ENCODE measurements around the gene DEFB110.

Gene DEFB110

GRCh38 chr6:50021894-50022293, at the start of gene DEFB110:
TSS of gene DEFB110 (minus strand) at chr6:50021994. CDS start at chr6:50021935, 59 bp downstream.
- DNase-seq, result no peak

DNA sequence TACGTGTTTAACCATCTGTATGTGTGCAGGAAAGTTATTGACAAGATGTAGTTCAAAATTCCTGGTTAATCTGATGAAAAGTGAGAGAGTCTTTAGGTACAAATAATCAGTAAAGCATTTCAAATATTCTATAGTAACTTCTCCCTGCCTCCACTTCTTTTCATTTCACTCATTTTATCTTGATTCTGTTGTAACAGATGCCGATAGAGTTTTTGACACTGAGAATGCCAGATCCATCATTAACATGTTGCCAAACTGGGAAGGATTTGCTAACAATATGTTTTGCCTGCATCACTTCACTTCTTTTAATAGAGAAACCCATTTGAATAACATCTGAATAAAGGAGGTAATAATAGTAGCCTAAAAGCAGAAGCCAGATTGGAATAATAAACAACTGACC, 48.3 kb upstream of the DEFB110 start:
- DNase-seq, result no peak

GRCh38 chr6:50062051-50062450, 40.3 kb upstream of the DEFB110 start:
- no peak for DNase-seq

GRCh38 chr6:50056242-50056641, 34.4 kb upstream of the DEFB110 start:
- DNase-seq, result no peak

GRCh38 chr6:50049829-50050228, 28.0 kb upstream of the DEFB110 start, which contains the start of gene DEFB112:
TSS of gene DEFB112 (minus strand) at chr6:50049929. CDS start at chr6:50049869, 60 bp downstream.
- no peak for DNase-seq

- DNase-seq, result no peak
Measured at GRCh38 chr6:50047026-50047425, 25.2 kb upstream of the DEFB110 start.

DNA sequence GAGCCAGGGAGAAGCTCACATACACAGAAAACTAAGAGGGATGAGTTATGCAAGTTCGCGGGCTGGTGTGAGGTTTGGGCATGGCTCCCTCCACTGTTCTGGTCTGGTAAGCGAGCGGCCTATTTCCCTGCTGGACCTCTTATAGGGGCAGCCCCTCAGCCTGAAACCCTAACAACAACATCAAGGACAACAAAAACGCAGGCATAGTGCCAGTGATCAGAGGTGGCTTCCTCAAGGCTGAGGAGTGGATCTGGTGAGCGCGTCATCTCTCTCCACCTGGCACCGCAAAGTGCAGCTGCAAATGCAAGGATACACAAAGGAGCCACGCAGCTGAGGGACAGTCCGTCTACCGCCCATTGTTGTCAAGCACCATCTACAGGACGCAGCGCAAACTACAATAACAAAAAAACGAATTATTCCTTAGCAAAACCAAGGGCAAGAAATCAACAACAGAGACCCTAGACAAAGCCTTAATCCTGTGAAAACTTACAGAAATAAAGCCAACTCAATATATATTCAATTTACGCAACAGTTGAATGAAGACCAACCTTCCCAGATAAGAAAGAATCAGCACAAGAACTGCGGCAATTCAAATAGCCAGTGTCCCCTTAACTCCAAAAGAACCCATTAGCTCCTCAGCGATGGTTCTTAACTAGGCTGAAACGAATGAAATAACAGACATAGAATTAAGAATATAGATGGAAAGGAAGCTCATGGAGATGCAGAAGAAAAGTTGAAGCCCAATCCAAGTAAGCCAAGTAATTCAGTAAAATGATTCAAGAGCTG, 9.2 kb upstream of the DEFB110 start:
- no peak for DNase-seq

DNA sequence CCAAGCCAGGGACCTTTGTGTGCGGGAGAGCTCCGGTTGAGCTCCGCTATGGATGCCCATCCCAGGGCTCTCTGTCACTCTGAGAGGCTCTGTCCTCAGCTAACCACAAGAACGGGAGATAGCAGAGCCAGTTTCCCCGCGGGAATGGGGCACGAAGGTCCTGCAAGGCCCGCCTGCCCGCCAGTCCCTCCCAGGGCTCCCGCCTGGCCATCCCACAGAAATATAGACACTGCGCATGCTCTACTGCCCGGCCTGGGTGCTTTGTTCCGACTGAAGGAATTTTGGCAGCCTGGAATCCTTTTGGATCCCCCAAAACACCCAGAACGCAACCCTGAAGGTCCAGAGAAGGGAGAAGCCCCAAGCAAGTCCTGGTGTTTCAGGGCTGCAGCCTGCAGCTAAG, 8.6 kb upstream of the DEFB110 start:
- no peak for DNase-seq

- no peak for DNase-seq
Measured at GRCh38 chr6:50025258-50025657, 3.5 kb upstream of the DEFB110 start.

- DNase-seq, result no peak
Measured at GRCh38 chr6:50007819-50008218, 14.0 kb downstream of the DEFB110 start.

DNA sequence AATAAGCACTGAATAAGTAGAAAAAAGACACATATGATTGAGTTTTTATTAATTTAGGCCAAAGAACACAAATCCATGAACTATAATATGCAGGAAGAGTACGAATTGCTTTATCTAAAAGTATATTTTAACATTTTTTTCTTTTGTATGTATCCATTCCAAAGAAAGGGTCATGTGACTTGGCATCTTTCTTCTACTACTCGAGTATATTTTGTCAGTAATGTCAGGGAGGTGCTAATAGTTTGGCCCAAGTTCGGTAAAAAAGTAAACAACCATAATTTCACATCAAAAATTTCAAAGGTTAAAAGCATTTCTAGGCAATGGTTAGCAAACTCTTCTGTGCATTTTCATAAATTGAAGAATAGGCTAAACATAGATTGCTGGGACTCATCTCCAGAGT, 18.7 kb downstream of the DEFB110 start:
- no peak for DNase-seq

DNA sequence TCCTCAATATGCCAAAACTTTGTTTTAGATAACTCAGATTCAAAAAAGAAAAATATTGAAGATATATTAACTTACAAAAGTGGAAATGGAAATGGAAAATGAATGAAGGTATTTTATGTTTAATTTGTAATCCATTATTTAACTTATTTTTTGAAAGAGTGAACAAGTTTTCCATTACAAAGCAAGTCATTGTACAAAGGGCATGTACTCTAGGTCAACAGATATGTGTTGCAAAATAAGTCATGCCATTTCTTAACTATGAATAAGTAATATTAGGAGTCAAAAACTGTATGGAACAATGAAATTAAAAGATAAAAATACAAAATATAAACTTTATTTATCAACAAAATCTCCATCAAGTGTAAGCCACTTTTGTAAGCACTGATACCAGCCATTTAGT, 26.5 kb downstream of the DEFB110 start:
- no peak for DNase-seq

GRCh38 chr6:49988900-49989299, 32.9 kb downstream of the DEFB110 start:
- no peak for DNase-seq

- no peak for DNase-seq
Measured at GRCh38 chr6:49987749-49988148, 34.0 kb downstream of the DEFB110 start.

- no peak for DNase-seq
Measured at GRCh38 chr6:49986551-49986950, 35.2 kb downstream of the DEFB110 start.

DNA sequence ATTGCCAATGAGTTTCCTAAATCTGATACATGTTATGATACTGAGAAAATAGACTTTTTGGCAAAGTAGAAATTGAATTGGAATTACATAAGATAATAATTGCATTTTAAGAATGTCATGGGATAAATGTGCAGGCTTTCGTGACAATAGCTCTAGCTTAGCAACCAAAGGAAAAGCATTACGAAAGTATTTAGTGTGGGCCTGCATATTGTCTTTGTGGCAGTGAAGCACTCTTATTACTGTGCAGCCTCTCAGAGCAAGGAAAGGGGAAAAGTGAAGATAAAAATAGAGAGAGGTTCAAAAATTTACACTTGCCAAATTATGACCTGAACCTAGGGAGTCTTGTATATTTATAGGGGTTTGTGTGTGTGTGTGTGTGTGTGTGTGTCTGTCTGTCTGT, 39.7 kb downstream of the DEFB110 start:
- no peak for DNase-seq

GRCh38 chr6:49980898-49981297, 40.9 kb downstream of the DEFB110 start:
- no peak for DNase-seq

DNA sequence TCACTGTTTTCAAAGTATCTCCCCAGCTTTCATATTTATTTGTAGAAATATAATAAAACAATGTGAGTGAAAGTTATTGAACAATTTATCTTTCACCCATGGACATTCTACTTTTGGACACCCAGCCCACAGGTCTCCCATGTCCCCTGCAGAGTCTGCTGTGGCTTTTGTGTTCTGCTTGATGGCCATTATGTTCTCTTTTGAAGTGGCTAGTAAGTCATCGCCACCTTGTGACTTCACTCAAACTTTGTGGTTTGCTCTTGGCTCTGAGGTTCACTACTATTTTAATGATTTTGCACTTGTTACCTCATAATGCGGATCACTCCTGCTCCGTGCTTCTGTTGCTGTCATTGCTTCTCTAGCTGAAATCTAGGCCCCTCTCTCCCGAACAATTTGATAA, 42.2 kb downstream of the DEFB110 start:
- no peak for DNase-seq

- no peak for DNase-seq
Measured at GRCh38 chr6:49978332-49979226, 43.2 kb downstream of the DEFB110 start.

DNA sequence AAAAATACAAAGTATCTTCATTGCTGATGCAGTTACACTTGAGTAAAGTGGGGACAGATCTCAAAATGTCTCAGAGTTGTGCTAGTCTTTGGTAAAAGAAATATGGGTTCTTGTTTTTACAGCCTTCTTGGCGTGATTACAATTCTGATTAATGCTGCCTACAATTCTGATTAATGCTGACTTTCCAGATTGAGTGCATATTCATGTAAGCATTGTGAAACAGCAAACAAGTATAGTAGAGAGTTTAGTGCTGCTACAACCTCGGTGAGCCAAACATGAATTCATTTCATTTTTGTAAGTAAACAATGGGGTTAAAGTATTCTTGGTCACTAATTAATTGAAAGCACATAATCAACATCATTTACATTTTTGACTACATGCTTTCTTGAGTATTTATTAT, 52.2 kb downstream of the DEFB110 start, which contains the start of gene DEFB113:
DEFB113 (minus strand) TSS at position 21 of the 400 bp plus-strand sequence; CDS start at position 21, 0 bp downstream.
- no peak for DNase-seq
